Suprapubic skin (tissue), 4 donors: ENCODE data around the gene ATF7. TPM values are rescaled to one million over a fixed set of nuclear protein-coding genes. Genes with fewer than 3 reads are reported as not detected.

Source experiments
- DNase-seq, 2 donors: peaks; one replicate each; pipeline ENCODE4 v3.0.0-alpha.2; 2019; ENCODE audit warnings: low spot score in 2 of 2
- H3K27ac ChIP-seq: fragments of 200-600 bp; sonication (generic); one replicate; pipeline ENCODE4 v1.5.1; 2019
- H3K27me3 ChIP-seq: fragments of 200-600 bp; sonication (generic); one replicate; pipeline ENCODE4 v1.5.1; 2019
- H3K36me3 ChIP-seq: fragments of 200-600 bp; sonication (generic); one replicate; pipeline ENCODE4 v1.5.1; 2019
- H3K4me1 ChIP-seq: fragments of 200-600 bp; sonication (generic); one replicate; pipeline ENCODE4 v1.5.1; 2019
- H3K4me3 ChIP-seq: fragments of 200-600 bp; sonication (generic); one replicate; pipeline ENCODE4 v1.5.1; 2019; ENCODE audit warnings: mild to moderate bottlenecking
- H3K9me3 ChIP-seq: fragments of 200-600 bp; sonication (generic); one replicate; pipeline ENCODE4 v1.5.1; 2019
- CTCF ChIP-seq, 2 donors: fragments of 200-600 bp in 1 of 2; fragments of 450-650 bp in 1 of 2; sonication (generic) in 1 of 2; IDR thresholded peaks; one replicate each; pipeline ENCODE4 v1.5.1; 2016 to 2019; ENCODE audit warnings: antibody characterized with exemption in 2 of 2, mild to moderate bottlenecking in 1 of 2, moderate library complexity in 1 of 2
- EP300 ChIP-seq: sonication (generic); formaldehyde crosslinking; IDR thresholded peaks from one replicate; pipeline ENCODE4 v1.6.1; 2017; ENCODE audit warnings: antibody characterized with exemption
- POLR2A ChIP-seq, 2 donors: fragments of 450-650 bp; IDR thresholded peaks; one replicate each; pipeline ENCODE4 v1.6.1; 2017; ENCODE audit warnings: antibody characterized with exemption in 2 of 2, mild to moderate bottlenecking in 2 of 2, moderate library complexity in 2 of 2
- POLR2AphosphoS5 ChIP-seq, 3 donors: sonication (generic); formaldehyde crosslinking; IDR thresholded peaks; one replicate each; pipeline ENCODE4 v1.6.1; 2017; ENCODE audit warnings: antibody characterized with exemption in 3 of 3
- WGBS: methylation state at CpG from one replicate; pipeline ENCODE4 v1.1.5; 2018; 5-methylcytosine and 5-hydroxymethylcytosine counted together
- total RNA-seq, 4 donors: library from RNA; depleted of rRNA; stranded (reverse); fragments of >200 nt; gene quantifications; one replicate each; pipeline ENCODE4 v1.1.0, GENCODE V29; 2016

ATF7 gene
- total RNA-seq, 4 donors from 2014 or later, result 26.7 to 60.7 (median 40.5) TPM

- Histone ChIP-seq H3K27ac (peak overlapping the region; percentile 49), H3K27me3 (no peaks in the 10 kb centered on the region), H3K9me3 (no peaks in the 10 kb centered on the region), H3K36me3 (no peaks in the 10 kb centered on the region), H3K4me3 (no peak overlapping the region), H3K4me1 (peaks cover 42% of the 10 kb centered on the region)
- no peak for TF ChIP-seq POLR2A (IDR thresholded peaks at IDR 0.05)
- no peak for TF ChIP-seq CTCF (IDR thresholded peaks at IDR 0.05)
- TF ChIP-seq POLR2AphosphoS5 (IDR thresholded peaks at IDR 0.05), result no peak
- TF ChIP-seq EP300, result no peak
- DNase-seq, result no peak
- whole genome bisulfite sequencing, result 54% methylated on average over 6 of the region's 6 CpGs
These were observed 34.6 kb downstream of the ATF7 start for GRCh38 chr12:53591301-53592206.

GRCh38 chr12:53590652-53591051 lies 35.5 kb downstream of the ATF7 start:
- Histone ChIP-seq H3K4me3 (no peak overlapping the region), H3K36me3 (no peaks in the 10 kb centered on the region), H3K27ac (peak overlapping the region; percentile 49), H3K4me1 (peaks cover 36% of the 10 kb centered on the region), H3K9me3 (no peaks in the 10 kb centered on the region), H3K27me3 (no peaks in the 10 kb centered on the region)
- WGBS, result 86% methylated on average over 3 of the region's 3 CpGs
- DNase-seq, result no peak
- no peak for TF ChIP-seq EP300
- no peak for TF ChIP-seq CTCF (IDR thresholded peaks at IDR 0.05)
- no peak for TF ChIP-seq POLR2AphosphoS5 (IDR thresholded peaks at IDR 0.05)
- TF ChIP-seq POLR2A (IDR thresholded peaks at IDR 0.05), result no peak

GRCh38 chr12:53589915-53590314 lies 36.3 kb downstream of the ATF7 start:
- DNase-seq, result no peak
- Histone ChIP-seq H3K27ac (no peak overlapping the region), H3K4me1 (peaks cover 30% of the 10 kb centered on the region), H3K27me3 (no peaks in the 10 kb centered on the region), H3K36me3 (no peaks in the 10 kb centered on the region), H3K4me3 (no peak overlapping the region), H3K9me3 (no peaks in the 10 kb centered on the region)
- no peak for TF ChIP-seq POLR2AphosphoS5 (IDR thresholded peaks at IDR 0.05)
- no peak for TF ChIP-seq CTCF (IDR thresholded peaks at IDR 0.05)
- TF ChIP-seq POLR2A (IDR thresholded peaks at IDR 0.05), result no peak
- TF ChIP-seq EP300, result no peak
- 90% methylated on average over 4 of the region's 4 CpGs for WGBS

- H3K36me3 ChIP-seq, result no peaks in the 10 kb centered on the region
- 86% methylated on average over 3 of the region's 3 CpGs for WGBS
- H3K9me3 ChIP-seq, result no peaks in the 10 kb centered on the region
- DNase-seq, result no peak
- no peaks in the 10 kb centered on the region for H3K27me3 ChIP-seq
- no peak for TF ChIP-seq CTCF (IDR thresholded peaks at IDR 0.05)
- TF ChIP-seq EP300, result no peak
- no peak for TF ChIP-seq POLR2A (IDR thresholded peaks at IDR 0.05)
- no peak for TF ChIP-seq POLR2AphosphoS5 (IDR thresholded peaks at IDR 0.05)
- no peak overlapping the region for H3K4me3 ChIP-seq
- no peak overlapping the region for H3K27ac ChIP-seq
- H3K4me1 ChIP-seq, result peaks cover 28% of the 10 kb centered on the region
These were observed 36.8 kb downstream of the ATF7 start for GRCh38 chr12:53589423-53589822.

GRCh38 chr12:53588123-53588522 lies 38.1 kb downstream of the ATF7 start:
- Histone ChIP-seq H3K4me1 (peaks cover 28% of the 10 kb centered on the region), H3K27me3 (no peaks in the 10 kb centered on the region), H3K27ac (no peak overlapping the region), H3K4me3 (no peak overlapping the region), H3K36me3 (no peaks in the 10 kb centered on the region), H3K9me3 (no peaks in the 10 kb centered on the region)
- no peak for DNase-seq
- WGBS, result 95% methylated on average over 3 of the region's 3 CpGs
- TF ChIP-seq POLR2A (IDR thresholded peaks at IDR 0.05) (no peak), POLR2AphosphoS5 (IDR thresholded peaks at IDR 0.05) (no peak), CTCF (IDR thresholded peaks at IDR 0.05) (no peak), EP300 (no peak)
